ENCODE data around the gene SPATS2L.

SPATS2L gene

DNA sequence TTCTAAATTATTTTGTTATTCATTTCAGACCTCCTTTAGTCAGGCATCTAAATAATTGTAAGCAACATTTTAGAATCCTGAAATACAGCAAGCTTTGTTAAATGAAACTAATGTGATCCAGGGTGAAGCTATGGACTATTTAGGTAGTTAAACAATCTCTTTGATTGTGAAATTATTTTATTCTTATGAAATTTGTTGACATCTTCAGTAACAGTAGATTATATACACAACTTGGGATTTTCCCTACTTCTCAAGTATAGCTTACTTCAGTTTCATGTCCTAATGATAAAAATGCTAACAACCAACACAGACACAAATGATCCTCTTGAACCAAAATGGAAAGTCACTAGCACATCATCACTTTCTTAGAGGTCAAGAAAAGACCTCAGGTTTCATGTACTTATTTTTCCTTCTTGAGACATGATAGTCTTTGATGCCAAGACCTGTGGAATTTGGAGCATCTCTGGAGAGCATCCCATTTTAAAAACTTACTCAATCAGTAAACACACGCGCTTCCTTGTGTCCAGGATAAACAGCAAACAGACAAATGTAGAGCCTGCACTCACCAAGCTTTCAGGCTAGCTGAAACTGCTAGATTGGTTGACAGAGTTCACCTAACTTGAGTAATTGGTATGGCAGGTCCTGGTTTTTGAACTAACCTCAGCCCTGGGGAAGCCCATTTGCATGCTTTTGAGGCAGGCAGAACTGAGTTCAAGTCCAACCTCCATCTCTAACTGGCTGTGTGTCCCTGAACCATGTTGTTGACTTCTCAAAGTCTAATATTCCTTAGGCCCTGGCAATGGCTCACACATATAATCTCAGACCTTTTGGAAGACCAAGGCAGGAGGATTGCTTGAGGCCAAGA lies 155.6 kb downstream of the SPATS2L start:
- no peaks in the 10 kb centered on the region for H3K9me3 ChIP-seq (ENCODE audit: control insufficient read depth, insufficient read depth, low read depth, low read length)
- H3K36me3 ChIP-seq (ENCODE audit: control insufficient read depth in 2 of 2, insufficient read depth in 1 of 2, low read length in 2 of 2): peaks cover 3 to 17% of the 10 kb centered on the region in 2 experiments; a peak in 2 of 3 replicates
- no peak overlapping the region for H3K27ac ChIP-seq (ENCODE audit: extremely low read depth, low read depth, low read length)
- POLR2A ChIA-PET: no interaction called here
- CTCF ChIA-PET: interaction anchor here (0.6 kb wide), 1 partner anchor 521 kb away, joined by 3 read pairs; no protein-coding TSS in a partner anchor
- no peaks in the 10 kb centered on the region for H3K4me1 ChIP-seq (ENCODE audit: control insufficient read depth, insufficient read depth, low read length)
- TF ChIP-seq PRDM1 (tag by site-specific recombination; IDR thresholded peaks at IDR 0.05) (no peak), BCL11A (tag by site-specific recombination; IDR thresholded peaks at IDR 0.05; ENCODE audit: low read depth) (no peak), ZBTB20 (tag by site-specific recombination; IDR thresholded peaks at IDR 0.05) (no peak), GLI4 (tag by site-specific recombination; IDR thresholded peaks at IDR 0.05) (no peak)
- no peak overlapping the region for H3K4me3 ChIP-seq (ENCODE audit: low read depth, low read length)

DNA sequence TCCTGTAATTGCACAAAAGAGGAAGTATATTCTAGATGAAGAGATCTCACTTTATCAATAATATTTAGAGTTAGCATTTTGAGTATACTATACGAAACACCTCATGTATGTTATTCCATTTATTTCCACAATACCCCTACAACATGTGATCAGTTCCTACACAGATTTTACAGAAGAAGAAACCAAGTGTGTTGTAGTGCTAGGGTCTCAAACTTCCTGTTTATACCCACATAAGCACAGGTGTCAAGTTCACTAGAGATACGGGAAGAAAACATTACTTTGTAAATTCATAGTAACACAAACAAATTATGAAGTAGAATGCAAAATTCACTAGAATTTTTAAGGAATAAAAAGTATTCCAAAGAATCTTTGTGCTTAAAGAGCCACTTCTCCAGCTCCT lies 157.0 kb downstream of the SPATS2L start:
- CTCF ChIA-PET: interaction anchor here (0.6 to 1.4 kb wide), 2 partner anchors 9 to 18 kb away, joined by 3 to 4 read pairs; no protein-coding TSS in a partner anchor
- no peak overlapping the region for H3K27ac ChIP-seq (ENCODE audit: extremely low read depth, low read depth, low read length)
- POLR2A ChIA-PET: no interaction called here
- no peak overlapping the region for H3K4me3 ChIP-seq (ENCODE audit: low read depth, low read length)
- H3K9me3 ChIP-seq (ENCODE audit: control insufficient read depth, insufficient read depth, low read depth, low read length): no peaks in the 10 kb centered on the region
- peaks cover 3 to 30% of the 10 kb centered on the region in 2 experiments; a peak in 2 of 3 replicates for H3K36me3 ChIP-seq (ENCODE audit: control insufficient read depth in 2 of 2, insufficient read depth in 1 of 2, low read length in 2 of 2)
- H3K4me1 ChIP-seq (ENCODE audit: control insufficient read depth, insufficient read depth, low read length): no peaks in the 10 kb centered on the region
- TF ChIP-seq ZNF37A (tag by site-specific recombination; IDR thresholded peaks at IDR 0.05) (no peak), BCL11B (tag by site-specific recombination; IDR thresholded peaks at IDR 0.05; ENCODE audit: low read depth) (no peak)
- TF ChIP-seq, protein P1, sequence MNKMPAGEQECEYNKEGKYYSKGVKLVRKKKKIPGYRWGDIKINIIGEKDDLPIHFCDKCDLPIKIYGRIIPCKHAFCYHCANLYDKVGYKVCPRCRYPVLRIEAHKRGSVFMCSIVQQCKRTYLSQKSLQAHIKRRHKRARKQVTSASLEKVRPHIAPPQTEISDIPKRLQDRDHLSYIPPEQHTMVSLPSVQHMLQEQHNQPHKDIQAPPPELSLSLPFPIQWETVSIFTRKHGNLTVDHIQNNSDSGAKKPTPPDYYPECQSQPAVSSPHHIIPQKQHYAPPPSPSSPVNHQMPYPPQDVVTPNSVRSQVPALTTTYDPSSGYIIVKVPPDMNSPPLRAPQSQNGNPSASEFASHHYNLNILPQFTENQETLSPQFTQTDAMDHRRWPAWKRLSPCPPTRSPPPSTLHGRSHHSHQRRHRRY (tag by site-specific recombination; IDR thresholded peaks at IDR 0.05): no peak

DNA sequence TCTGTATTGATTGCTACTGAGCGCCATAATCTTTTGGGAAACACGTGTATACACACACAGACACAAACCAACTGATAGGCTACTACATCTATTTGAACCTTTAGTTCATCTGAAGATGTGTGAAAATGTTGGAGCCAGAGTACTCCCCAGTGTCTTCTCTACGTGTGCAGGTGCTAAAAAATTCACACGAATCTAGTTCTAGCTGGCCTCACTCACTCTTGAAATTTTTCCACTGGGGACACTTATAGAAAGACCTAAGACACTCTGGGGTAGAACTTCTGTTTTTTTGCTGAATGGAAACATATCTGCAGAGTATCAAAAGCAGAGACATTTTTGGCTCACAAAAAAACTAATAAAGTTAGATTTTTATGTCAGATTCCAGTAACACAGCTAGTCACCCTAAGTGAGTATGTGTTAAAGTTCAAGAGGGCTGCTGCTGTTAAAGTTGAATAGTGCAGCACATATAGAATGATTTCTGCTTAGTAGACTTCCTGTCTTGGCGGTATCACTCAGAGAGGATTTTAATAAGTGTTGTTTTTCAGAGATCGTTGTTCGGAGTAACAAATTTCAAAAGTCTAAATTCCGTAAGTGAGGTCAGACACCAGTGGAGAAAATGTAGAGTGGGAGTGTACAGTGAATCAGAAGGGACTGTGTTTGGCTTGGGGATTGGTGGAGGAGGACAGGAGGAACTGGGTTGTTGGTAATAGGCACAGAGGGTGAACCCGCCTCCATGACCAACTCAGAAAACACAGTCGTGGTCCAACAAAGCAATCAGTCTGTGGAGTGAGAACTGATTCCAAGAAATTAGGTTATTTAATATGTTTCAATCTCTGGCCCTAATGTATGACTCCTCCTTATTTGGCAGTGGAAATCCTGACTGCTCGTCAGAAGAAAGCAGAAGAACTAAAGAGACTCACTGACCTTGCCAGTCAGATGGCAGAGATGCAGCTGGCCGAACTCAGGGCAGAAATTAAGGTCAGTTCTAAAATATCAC lies 160.2 kb downstream of the SPATS2L start:
- CTCF ChIA-PET: interaction anchor here (1.6 kb wide), 1 partner anchor 14 kb away, joined by 4 read pairs; no protein-coding TSS in a partner anchor
- no peak overlapping the region for H3K27ac ChIP-seq (ENCODE audit: extremely low read depth, low read depth, low read length)
- peaks cover 3 to 44% of the 10 kb centered on the region in 2 experiments; a peak in 2 of 3 replicates for H3K36me3 ChIP-seq (ENCODE audit: control insufficient read depth in 2 of 2, insufficient read depth in 1 of 2, low read length in 2 of 2)
- H3K4me1 ChIP-seq (ENCODE audit: control insufficient read depth, insufficient read depth, low read length): no peaks in the 10 kb centered on the region
- POLR2A ChIA-PET: no interaction called here
- no peak overlapping the region for H3K4me3 ChIP-seq (ENCODE audit: low read depth, low read length)
- no peaks in the 10 kb centered on the region for H3K9me3 ChIP-seq (ENCODE audit: control insufficient read depth, insufficient read depth, low read depth, low read length)
- TF ChIP-seq ZBTB8A (tag by site-specific recombination; IDR thresholded peaks at IDR 0.05) (no peak), ZNF747 (tag by site-specific recombination; IDR thresholded peaks at IDR 0.05) (no peak), ZNF629 (tag by site-specific recombination; IDR thresholded peaks at IDR 0.05) (no peak), WT1 (tag by site-specific recombination; IDR thresholded peaks at IDR 0.05) (no peak), SCRT2 (tag by site-specific recombination; IDR thresholded peaks at IDR 0.05) (no peak)
- TF ChIP-seq, protein P2, sequence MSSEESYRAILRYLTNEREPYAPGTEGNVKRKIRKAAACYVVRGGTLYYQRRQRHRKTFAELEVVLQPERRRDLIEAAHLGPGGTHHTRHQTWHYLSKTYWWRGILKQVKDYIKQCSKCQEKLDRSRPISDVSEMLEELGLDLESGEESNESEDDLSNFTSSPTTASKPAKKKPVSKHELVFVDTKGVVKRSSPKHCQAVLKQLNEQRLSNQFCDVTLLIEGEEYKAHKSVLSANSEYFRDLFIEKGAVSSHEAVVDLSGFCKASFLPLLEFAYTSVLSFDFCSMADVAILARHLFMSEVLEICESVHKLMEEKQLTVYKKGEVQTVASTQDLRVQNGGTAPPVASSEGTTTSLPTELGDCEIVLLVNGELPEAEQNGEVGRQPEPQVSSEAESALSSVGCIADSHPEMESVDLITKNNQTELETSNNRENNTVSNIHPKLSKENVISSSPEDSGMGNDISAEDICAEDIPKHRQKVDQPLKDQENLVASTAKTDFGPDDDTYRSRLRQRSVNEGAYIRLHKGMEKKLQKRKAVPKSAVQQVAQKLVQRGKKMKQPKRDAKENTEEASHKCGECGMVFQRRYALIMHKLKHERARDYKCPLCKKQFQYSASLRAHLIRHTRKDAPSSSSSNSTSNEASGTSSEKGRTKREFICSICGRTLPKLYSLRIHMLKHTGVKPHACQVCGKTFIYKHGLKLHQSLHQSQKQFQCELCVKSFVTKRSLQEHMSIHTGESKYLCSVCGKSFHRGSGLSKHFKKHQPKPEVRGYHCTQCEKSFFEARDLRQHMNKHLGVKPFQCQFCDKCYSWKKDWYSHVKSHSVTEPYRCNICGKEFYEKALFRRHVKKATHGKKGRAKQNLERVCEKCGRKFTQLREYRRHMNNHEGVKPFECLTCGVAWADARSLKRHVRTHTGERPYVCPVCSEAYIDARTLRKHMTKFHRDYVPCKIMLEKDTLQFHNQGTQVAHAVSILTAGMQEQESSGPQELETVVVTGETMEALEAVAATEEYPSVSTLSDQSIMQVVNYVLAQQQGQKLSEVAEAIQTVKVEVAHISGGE (tag by site-specific recombination; conservative IDR thresholded peaks at IDR 0.05; ENCODE audit: low read depth): no peak
- TF ChIP-seq, protein P3, sequence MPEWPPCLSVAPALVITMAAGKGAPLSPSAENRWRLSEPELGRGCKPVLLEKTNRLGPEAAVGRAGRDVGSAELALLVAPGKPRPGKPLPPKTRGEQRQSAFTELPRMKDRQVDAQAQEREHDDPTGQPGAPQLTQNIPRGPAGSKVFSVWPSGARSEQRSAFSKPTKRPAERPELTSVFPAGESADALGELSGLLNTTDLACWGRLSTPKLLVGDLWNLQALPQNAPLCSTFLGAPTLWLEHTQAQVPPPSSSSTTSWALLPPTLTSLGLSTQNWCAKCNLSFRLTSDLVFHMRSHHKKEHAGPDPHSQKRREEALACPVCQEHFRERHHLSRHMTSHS (tag by site-specific recombination; IDR thresholded peaks at IDR 0.05): no peak
- TF ChIP-seq, protein P4, sequence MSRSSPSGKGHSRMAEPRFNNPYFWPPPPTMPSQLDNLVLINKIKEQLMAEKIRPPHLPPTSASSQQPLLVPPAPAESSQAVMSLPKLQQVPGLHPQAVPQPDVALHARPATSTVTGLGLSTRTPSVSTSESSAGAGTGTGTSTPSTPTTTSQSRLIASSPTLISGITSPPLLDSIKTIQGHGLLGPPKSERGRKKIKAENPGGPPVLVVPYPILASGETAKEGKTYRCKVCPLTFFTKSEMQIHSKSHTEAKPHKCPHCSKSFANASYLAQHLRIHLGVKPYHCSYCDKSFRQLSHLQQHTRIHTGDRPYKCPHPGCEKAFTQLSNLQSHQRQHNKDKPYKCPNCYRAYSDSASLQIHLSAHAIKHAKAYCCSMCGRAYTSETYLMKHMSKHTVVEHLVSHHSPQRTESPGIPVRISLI (tag by site-specific recombination; IDR thresholded peaks at IDR 0.05): no peak

Data from HEK293 (cell line).